Neural cell (in vitro differentiated cells): ENCODE measurements around the gene ATP2A2. TPM values are rescaled to one million over a fixed set of nuclear protein-coding genes. Genes with fewer than 3 reads are reported as not detected.

Experiments used
- H2AFZ ChIP-seq: fragments of 200-600, 300-800 bp; sonication (generic), shearing (Covaris generic); 2 replicates; pipeline ENCODE4 v1.6.0; 2014; ENCODE audit warnings: low read depth, mild to moderate bottlenecking, antibody characterized with exemption, low read length, moderate library complexity
- H3F3A ChIP-seq: fragments of 200-600 bp; shearing (Covaris generic); 2 replicates; pipeline ENCODE4 v1.6.1; 2016; ENCODE audit warnings: mild to moderate bottlenecking, moderate library complexity, mixed read lengths, antibody characterized with exemption, low read length; ENCODE audit not compliant: insufficient read depth, poor library complexity, severe bottlenecking
- H3K27ac ChIP-seq: fragments of 200-600, 300-800 bp; sonication (generic), shearing (Covaris generic); 2 replicates; pipeline ENCODE4 v1.5.1; 2014; ENCODE audit warnings: mild to moderate bottlenecking, low read length, moderate library complexity
- H3K27me3 ChIP-seq: fragments of 300-800, 200-600 bp; sonication (generic), shearing (Covaris generic); 2 replicates; pipeline ENCODE4 v1.6.0; 2014; ENCODE audit warnings: mild to moderate bottlenecking, low read depth, low read length, moderate library complexity; ENCODE audit not compliant: insufficient read depth
- H3K36me3 ChIP-seq: fragments of 300-800, 200-600 bp; sonication (generic), shearing (Covaris generic); 2 replicates; pipeline ENCODE4 v1.5.1; 2014; ENCODE audit warnings: mild to moderate bottlenecking, antibody characterized with exemption, low read length, moderate library complexity; ENCODE audit not compliant: insufficient read depth
- H3K4me2 ChIP-seq: fragments of 300-800, 200-600 bp; sonication (generic), shearing (Covaris generic); 2 replicates; pipeline ENCODE4 v1.6.0; 2014; ENCODE audit warnings: mild to moderate bottlenecking, low read length
- H3K4me3 ChIP-seq: fragments of 300-800, 200-600 bp; sonication (generic), shearing (Covaris generic); 2 replicates; pipeline ENCODE4 v1.5.1; 2014; ENCODE audit warnings: mild to moderate bottlenecking, low read length, moderate library complexity
- H3K79me2 ChIP-seq: fragments of 200-600 bp; shearing (Covaris generic); replicated peaks from 2 replicates; pipeline ENCODE4 v1.6.0; 2014; ENCODE audit warnings: mild to moderate bottlenecking, low read length, moderate library complexity; ENCODE audit not compliant: insufficient read depth
- H3K9ac ChIP-seq: fragments of 300-800, 200-600 bp; sonication (generic), shearing (Covaris generic); 2 replicates; pipeline ENCODE4 v1.6.1; 2016; ENCODE audit warnings: mild to moderate bottlenecking, low read length, mixed read lengths
- H3K9me2 ChIP-seq: fragments of 200-600 bp; shearing (Covaris generic); 2 replicates; pipeline ENCODE4 v1.6.1; 2016; ENCODE audit warnings: mild to moderate bottlenecking, low read length, mixed read lengths; ENCODE audit not compliant: insufficient read depth
- H3K9me3 ChIP-seq: fragments of 200-600, 300-800 bp; sonication (generic), shearing (Covaris generic); 2 replicates; pipeline ENCODE4 v1.6.1; 2016; ENCODE audit warnings: mild to moderate bottlenecking, mixed run types, low read length, moderate library complexity, mixed read lengths
- H4K20me1 ChIP-seq: fragments of 200-600 bp; shearing (Covaris generic); 2 replicates; pipeline ENCODE4 v1.6.1; 2016; ENCODE audit warnings: mild to moderate bottlenecking, mixed run types; ENCODE audit not compliant: insufficient read depth
- EP300 ChIP-seq: fragments of 450-650 bp; conservative IDR thresholded peaks from 2 replicates; pipeline ENCODE4 v1.6.1; 2014; ENCODE audit warnings: antibody characterized with exemption, mild to moderate bottlenecking, moderate library complexity; ENCODE audit not compliant: poor library complexity, severe bottlenecking
- EZH2 ChIP-seq: fragments of 200-600, 300-800 bp; shearing (Covaris generic), sonication (generic); IDR thresholded peaks from 2 replicates; pipeline ENCODE4 v1.6.1; 2014; ENCODE audit warnings: antibody characterized with exemption, low read length, borderline replicate concordance, mild to moderate bottlenecking; ENCODE audit not compliant: insufficient read depth, poor library complexity, severe bottlenecking
- MXI1 ChIP-seq: fragments of 450-650 bp; conservative IDR thresholded peaks from 2 replicates; pipeline ENCODE4 v1.6.1; 2014; ENCODE audit warnings: antibody characterized with exemption, mild to moderate bottlenecking; ENCODE audit not compliant: poor library complexity, severe bottlenecking
- POLR2AphosphoS5 ChIP-seq: IDR thresholded peaks from 2 replicates; pipeline ENCODE4 v1.6.1; 2012
- RAD21 ChIP-seq: fragments of 450-650 bp; conservative IDR thresholded peaks from 2 replicates; pipeline ENCODE4 v1.6.1; 2014; ENCODE audit warnings: antibody characterized with exemption, mild to moderate bottlenecking, moderate library complexity
- REST ChIP-seq: IDR thresholded peaks from 2 replicates; pipeline ENCODE4 v1.6.1; 2012; ENCODE audit warnings: borderline replicate concordance
- SMC3 ChIP-seq: fragments of 450-650 bp; conservative IDR thresholded peaks from 2 replicates; pipeline ENCODE4 v1.6.1; 2014; ENCODE audit warnings: antibody characterized with exemption, mild to moderate bottlenecking, moderate library complexity; ENCODE audit not compliant: poor library complexity
- TAF1 ChIP-seq: IDR thresholded peaks from 2 replicates; pipeline ENCODE4 v1.6.1; 2012; ENCODE audit warnings: low read depth
- polyA plus RNA-seq: library from polyadenylated mRNA; depleted of rRNA; stranded (reverse); fragments of >200 nt; gene quantifications from 2 replicates; pipeline ENCODE4 v1.2.3, GENCODE V29; 2014
- TF ChIP-seq, protein P1 (sequence below): fragments of 450-650 bp; IDR thresholded peaks from 2 replicates; pipeline ENCODE4 v1.5.1; 2014; ENCODE audit warnings: antibody characterized with exemption, mild to moderate bottlenecking, moderate library complexity; ENCODE audit not compliant: poor library complexity, severe bottlenecking

Gene ATP2A2
- polyA plus RNA-seq, 1 donor from 2014 or later: 49.0 TPM

- no peak overlapping the region for H2AFZ ChIP-seq
- no peaks in the 10 kb centered on the region for H3F3A ChIP-seq
- H3K79me2 ChIP-seq: no peaks in the 10 kb centered on the region
- no peaks in the 10 kb centered on the region for H3K9me2 ChIP-seq
- no peak overlapping the region for H3K9ac ChIP-seq
- H3K4me2 ChIP-seq: no peak overlapping the region
- no peaks in the 10 kb centered on the region for H4K20me1 ChIP-seq
- no peak overlapping the region for H3K4me3 ChIP-seq
- H3K27me3 ChIP-seq: no peaks in the 10 kb centered on the region
- TF ChIP-seq EZH2 (no peak), POLR2AphosphoS5 (no peak), MXI1 (no peak), REST (no peak)
- TF ChIP-seq, protein P1, sequence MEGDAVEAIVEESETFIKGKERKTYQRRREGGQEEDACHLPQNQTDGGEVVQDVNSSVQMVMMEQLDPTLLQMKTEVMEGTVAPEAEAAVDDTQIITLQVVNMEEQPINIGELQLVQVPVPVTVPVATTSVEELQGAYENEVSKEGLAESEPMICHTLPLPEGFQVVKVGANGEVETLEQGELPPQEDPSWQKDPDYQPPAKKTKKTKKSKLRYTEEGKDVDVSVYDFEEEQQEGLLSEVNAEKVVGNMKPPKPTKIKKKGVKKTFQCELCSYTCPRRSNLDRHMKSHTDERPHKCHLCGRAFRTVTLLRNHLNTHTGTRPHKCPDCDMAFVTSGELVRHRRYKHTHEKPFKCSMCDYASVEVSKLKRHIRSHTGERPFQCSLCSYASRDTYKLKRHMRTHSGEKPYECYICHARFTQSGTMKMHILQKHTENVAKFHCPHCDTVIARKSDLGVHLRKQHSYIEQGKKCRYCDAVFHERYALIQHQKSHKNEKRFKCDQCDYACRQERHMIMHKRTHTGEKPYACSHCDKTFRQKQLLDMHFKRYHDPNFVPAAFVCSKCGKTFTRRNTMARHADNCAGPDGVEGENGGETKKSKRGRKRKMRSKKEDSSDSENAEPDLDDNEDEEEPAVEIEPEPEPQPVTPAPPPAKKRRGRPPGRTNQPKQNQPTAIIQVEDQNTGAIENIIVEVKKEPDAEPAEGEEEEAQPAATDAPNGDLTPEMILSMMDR: no peak
- H3K27ac ChIP-seq: no peak overlapping the region
- H3K36me3 ChIP-seq: no peaks in the 10 kb centered on the region
- no peaks in the 10 kb centered on the region for H3K9me3 ChIP-seq
These were observed 88.9 kb downstream of the ATP2A2 start for GRCh38 chr12:110369992-110370391.

- Histone ChIP-seq H3K9me2 (no peaks in the 10 kb centered on the region), H3K4me3 (no peak overlapping the region), H3K9ac (no peak overlapping the region), H3K9me3 (no peaks in the 10 kb centered on the region), H3K27ac (no peak overlapping the region), H4K20me1 (no peaks in the 10 kb centered on the region), H3K36me3 (no peaks in the 10 kb centered on the region), H3K4me2 (no peak overlapping the region), H2AFZ (no peak overlapping the region), H3F3A (no peaks in the 10 kb centered on the region), H3K79me2 (no peaks in the 10 kb centered on the region), H3K27me3 (no peaks in the 10 kb centered on the region)
- TF ChIP-seq MXI1: no peak
- no peak for TF ChIP-seq TAF1
- TF ChIP-seq EP300: no peak
- no peak for TF ChIP-seq EZH2
- TF ChIP-seq POLR2AphosphoS5: no peak
- no peak for TF ChIP-seq REST
- no peak for TF ChIP-seq RAD21
- TF ChIP-seq SMC3: no peak
- TF ChIP-seq, protein P1: no peak
These were observed 89.7 kb downstream of the ATP2A2 start for GRCh38 chr12:110370732-110371231.
